Mesendoderm (in vitro differentiated cells): ENCODE results near the gene MCRIP2. TPM values are rescaled to one million over a fixed set of nuclear protein-coding genes. Genes with fewer than 3 reads are reported as not detected.
A peak's percentile ranks its signal among the peaks of the same experiment; 100 is the strongest.

Experiments used
- DNase-seq: peaks from one replicate; pipeline ENCODE4 v3.0.0; 2013
- H2AK5ac ChIP-seq: 2 replicates; pipeline ENCODE4 v1.6.1; 2013; ENCODE audit warnings: low read length, inconsistent platforms
- H2BK120ac ChIP-seq: 2 replicates; pipeline ENCODE4 v1.6.1; 2013; ENCODE audit warnings: low read depth, mild to moderate bottlenecking, low read length, moderate library complexity, mixed read lengths
- H2BK15ac ChIP-seq: replicated peaks from 2 replicates; pipeline ENCODE4 v1.6.1; 2013; ENCODE audit warnings: low read depth, mild to moderate bottlenecking, moderate library complexity
- H2BK5ac ChIP-seq: 2 replicates; pipeline ENCODE4 v1.6.1; 2013; ENCODE audit warnings: low read length, inconsistent platforms
- H3K18ac ChIP-seq: 2 replicates; pipeline ENCODE4 v1.6.1; 2013; ENCODE audit warnings: mild to moderate bottlenecking, low read length, mixed read lengths
- H3K23ac ChIP-seq: one replicate; pipeline ENCODE4 v1.6.1; 2013; ENCODE audit warnings: low read length
- H3K27ac ChIP-seq: 2 replicates; pipeline ENCODE4 v1.5.1; 2013; ENCODE audit warnings: low read depth, mild to moderate bottlenecking, inconsistent platforms, low read length, moderate library complexity
- H3K27me3 ChIP-seq: 2 replicates; pipeline ENCODE4 v1.6.1; 2013; ENCODE audit warnings: low read length, control low read depth, mild to moderate bottlenecking, inconsistent platforms; ENCODE audit not compliant: insufficient read depth, poor library complexity
- H3K36me3 ChIP-seq: 2 replicates; pipeline ENCODE4 v1.6.1; 2013; ENCODE audit warnings: low read length, inconsistent platforms; ENCODE audit not compliant: control insufficient read depth, insufficient read depth
- H3K4ac ChIP-seq: one replicate; pipeline ENCODE4 v1.6.1; 2013; ENCODE audit warnings: low read depth, mild to moderate bottlenecking, low read length, moderate library complexity
- H3K4me1 ChIP-seq: 2 replicates; pipeline ENCODE4 v1.6.1; 2013; ENCODE audit warnings: low read depth, low read length, inconsistent platforms; ENCODE audit not compliant: control insufficient read depth
- H3K4me2 ChIP-seq: 2 replicates; pipeline ENCODE4 v1.6.1; 2013; ENCODE audit warnings: low read length
- H3K4me3 ChIP-seq: 2 replicates; pipeline ENCODE4 v1.5.1; 2013; ENCODE audit warnings: mild to moderate bottlenecking, low read length
- H3K56ac ChIP-seq: one replicate; pipeline ENCODE4 v1.6.1; 2013; ENCODE audit warnings: low read length
- H3K79me1 ChIP-seq: 2 replicates; pipeline ENCODE4 v1.6.1; 2013; ENCODE audit warnings: low read length, inconsistent platforms
- H3K79me2 ChIP-seq: 2 replicates; pipeline ENCODE4 v1.6.1; 2013; ENCODE audit warnings: mild to moderate bottlenecking, low read length; ENCODE audit not compliant: control insufficient read depth, insufficient read depth
- H3K9ac ChIP-seq: 2 replicates; pipeline ENCODE4 v1.6.1; 2013; ENCODE audit warnings: low read length, inconsistent platforms
- H4K5ac ChIP-seq: one replicate; pipeline ENCODE4 v1.6.1; 2013; ENCODE audit warnings: low read length
- H4K8ac ChIP-seq: one replicate; pipeline ENCODE4 v1.6.1; 2013; ENCODE audit warnings: low read depth, mild to moderate bottlenecking, control low read depth, low read length, moderate library complexity
- WGBS: extraction: QIAGEN DNeasy Blood & Tissue Kit; methylation state at CpG from one replicate; pipeline ENCODE4 v1.1.7; 2013; ENCODE audit warnings: low lambda C conversion rate, missing lambda C conversion rate; ENCODE audit not compliant: insufficient coverage; ENCODE audit errors: extremely low coverage; 5-methylcytosine and 5-hydroxymethylcytosine counted together
- polyA plus RNA-seq, 2 experiments: library from polyadenylated mRNA; stranded (reverse); fragments of 200-250 nt; gene quantifications; one replicate each; pipeline ENCODE4 v1.2.3, GENCODE V29; 2013

MCRIP2 gene
- 18.4 TPM for polyA plus RNA-seq (2013, experiment 1 of 2)
- 18.9 TPM for polyA plus RNA-seq (2013, experiment 2 of 2)

- DNase-seq, result peak; percentile 76
- Histone ChIP-seq H3K36me3 (no peaks in the 10 kb centered on the region), H3K79me1 (no peaks in the 10 kb centered on the region), H3K18ac (peak within 1 kb of the TSS; percentile 44), H3K4me3 (peak within 1 kb of the TSS; percentile 39), H2BK120ac (no peak within 1 kb of the TSS), H3K56ac (peak within 1 kb of the TSS; percentile 92), H3K4me2 (peak within 1 kb of the TSS; percentile 74), H3K4me1 (peaks cover 3% of the 10 kb centered on the region), H3K79me2 (no peaks in the 10 kb centered on the region), H3K23ac (peak within 1 kb of the TSS; percentile 66), H2AK5ac (no peak within 1 kb of the TSS), H3K9ac (peak within 1 kb of the TSS; percentile 81), H3K4ac (no peak within 1 kb of the TSS), H3K27me3 (no peaks in the 10 kb centered on the region), H4K8ac (no peak within 1 kb of the TSS), H2BK15ac (no peak within 1 kb of the TSS), H3K27ac (no peak within 1 kb of the TSS), H4K5ac (no peak within 1 kb of the TSS), H2BK5ac (no peak within 1 kb of the TSS)
- no CpG with 5 or more reads among the region's 81 CpGs for WGBS
These were observed at the start of gene MCRIP2 for GRCh38 chr16:641326-642188. TSS of gene MCRIP2 (plus strand) at chr16:641828. CDS start at chr16:641992, 164 bp downstream.

GRCh38 chr16:591892-592517 lies 49.6 kb upstream of the MCRIP2 start:
- Histone ChIP-seq H3K27ac (no peak overlapping the region), H3K79me1 (peaks cover 23% of the 10 kb centered on the region), H2AK5ac (no peak overlapping the region), H3K18ac (no peak overlapping the region), H4K5ac (no peak overlapping the region), H3K4me1 (peaks cover 3% of the 10 kb centered on the region), H2BK120ac (no peak overlapping the region), H3K79me2 (peaks cover 12% of the 10 kb centered on the region), H3K23ac (no peak overlapping the region), H2BK5ac (no peak overlapping the region), H2BK15ac (no peak overlapping the region), H3K27me3 (no peaks in the 10 kb centered on the region), H3K4me2 (no peak overlapping the region), H3K4me3 (no peak overlapping the region), H3K9ac (no peak overlapping the region), H3K36me3 (no peaks in the 10 kb centered on the region), H4K8ac (no peak overlapping the region), H3K56ac (no peak overlapping the region), H3K4ac (no peak overlapping the region)
- no CpG with 5 or more reads among the region's 15 CpGs for WGBS
- DNase-seq, result no peak

- no peak overlapping the region for H2BK15ac ChIP-seq
- WGBS, result no CpG with 5 or more reads among the region's 24 CpGs
- H3K36me3 ChIP-seq, result no peaks in the 10 kb centered on the region
- peaks cover 12% of the 10 kb centered on the region for H3K79me2 ChIP-seq
- H2BK120ac ChIP-seq, result no peak overlapping the region
- H3K27me3 ChIP-seq, result no peaks in the 10 kb centered on the region
- no peak overlapping the region for H2BK5ac ChIP-seq
- H3K4ac ChIP-seq, result no peak overlapping the region
- no peak overlapping the region for H3K56ac ChIP-seq
- H3K79me1 ChIP-seq, result peaks cover 23% of the 10 kb centered on the region
- H3K9ac ChIP-seq, result no peak overlapping the region
- H4K5ac ChIP-seq, result no peak overlapping the region
- H3K4me2 ChIP-seq, result no peak overlapping the region
- H3K4me3 ChIP-seq, result no peak overlapping the region
- peak overlapping the region; percentile 24 for H3K23ac ChIP-seq
- H3K18ac ChIP-seq, result no peak overlapping the region
- H4K8ac ChIP-seq, result no peak overlapping the region
- no peak for DNase-seq
- no peak overlapping the region for H2AK5ac ChIP-seq
- H3K27ac ChIP-seq, result no peak overlapping the region
- peaks cover 3% of the 10 kb centered on the region for H3K4me1 ChIP-seq
These were observed 48.9 kb upstream of the MCRIP2 start for GRCh38 chr16:592518-593306.

- peaks cover 21% of the 10 kb centered on the region for H3K79me1 ChIP-seq
- H3K36me3 ChIP-seq, result no peaks in the 10 kb centered on the region
- no peak overlapping the region for H3K4me2 ChIP-seq
- no peak overlapping the region for H3K27ac ChIP-seq
- no peak overlapping the region for H4K8ac ChIP-seq
- DNase-seq, result no peak
- peaks cover 8% of the 10 kb centered on the region for H3K79me2 ChIP-seq
- no peak overlapping the region for H3K18ac ChIP-seq
- no peak overlapping the region for H3K23ac ChIP-seq
- H2AK5ac ChIP-seq, result no peak overlapping the region
- WGBS, result no CpG with 5 or more reads among the region's 9 CpGs
- H3K4me1 ChIP-seq, result peaks cover 3% of the 10 kb centered on the region
- H3K56ac ChIP-seq, result no peak overlapping the region
- no peak overlapping the region for H2BK15ac ChIP-seq
- no peak overlapping the region for H3K4ac ChIP-seq
- H4K5ac ChIP-seq, result no peak overlapping the region
- H3K4me3 ChIP-seq, result no peak overlapping the region
- H2BK5ac ChIP-seq, result no peak overlapping the region
- H3K9ac ChIP-seq, result no peak overlapping the region
- no peaks in the 10 kb centered on the region for H3K27me3 ChIP-seq
- H2BK120ac ChIP-seq, result no peak overlapping the region
These were observed 48.2 kb upstream of the MCRIP2 start for GRCh38 chr16:593406-593805.

- H2BK15ac ChIP-seq, result no peak overlapping the region
- H3K4me2 ChIP-seq, result no peak overlapping the region
- no CpG with 5 or more reads among the region's 16 CpGs for WGBS
- H4K8ac ChIP-seq, result no peak overlapping the region
- H2AK5ac ChIP-seq, result no peak overlapping the region
- H3K56ac ChIP-seq, result no peak overlapping the region
- peaks cover 8% of the 10 kb centered on the region for H3K79me2 ChIP-seq
- no peak overlapping the region for H3K23ac ChIP-seq
- H3K4me1 ChIP-seq, result peaks cover 3% of the 10 kb centered on the region
- no peak overlapping the region for H3K4me3 ChIP-seq
- peaks cover 21% of the 10 kb centered on the region for H3K79me1 ChIP-seq
- no peak overlapping the region for H2BK120ac ChIP-seq
- H3K9ac ChIP-seq, result no peak overlapping the region
- no peaks in the 10 kb centered on the region for H3K27me3 ChIP-seq
- no peak overlapping the region for H4K5ac ChIP-seq
- no peaks in the 10 kb centered on the region for H3K36me3 ChIP-seq
- no peak overlapping the region for H3K4ac ChIP-seq
- H3K27ac ChIP-seq, result no peak overlapping the region
- DNase-seq, result no peak
- no peak overlapping the region for H3K18ac ChIP-seq
- no peak overlapping the region for H2BK5ac ChIP-seq
These were observed 47.8 kb upstream of the MCRIP2 start for GRCh38 chr16:593807-594206.
